GM19025 (cell line): ENCODE data around the gene CEP41.
"Not testable (repeated sequence)": the region's sequence is repeated elsewhere in the genome, so short reads cannot be mapped to it uniquely, and the experiment has no call there.

Source experiments
- ATAC-seq: cut with Tn5 transposase; IDR thresholded peaks from one replicate; pipeline ENCODE4 v1.9.1; 2021; ENCODE audit warnings: mild to moderate bottlenecking, low read depth, moderate library complexity; ENCODE audit not compliant: unreplicated experiment

The CEP41 gene

GRCh38 chr7:130393841-130394411 lies 46.9 kb downstream of the CEP41 start:
- no peak for ATAC-seq

DNA sequence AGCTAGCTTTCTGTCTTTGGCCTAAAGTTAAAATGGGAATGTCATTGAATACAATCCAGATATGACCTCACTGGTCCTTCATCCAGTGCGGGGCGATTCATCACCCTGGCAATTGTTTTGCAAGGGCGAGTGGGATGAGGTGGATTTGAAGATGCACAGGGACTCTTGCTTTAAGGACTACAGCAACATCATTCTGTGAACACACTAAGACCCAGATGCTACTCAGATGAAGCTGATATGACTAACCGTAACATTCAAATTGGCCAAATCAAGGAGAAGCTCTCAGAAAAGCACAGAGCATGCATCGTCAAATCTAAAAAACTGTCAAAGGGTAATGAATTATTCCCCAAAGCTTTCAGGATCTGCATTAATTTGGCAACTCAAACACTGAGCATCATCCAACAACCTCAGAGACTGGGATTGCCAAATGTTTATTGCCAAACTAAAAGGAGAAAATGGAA lies 47.7 kb downstream of the CEP41 start:
- no peak for ATAC-seq

DNA sequence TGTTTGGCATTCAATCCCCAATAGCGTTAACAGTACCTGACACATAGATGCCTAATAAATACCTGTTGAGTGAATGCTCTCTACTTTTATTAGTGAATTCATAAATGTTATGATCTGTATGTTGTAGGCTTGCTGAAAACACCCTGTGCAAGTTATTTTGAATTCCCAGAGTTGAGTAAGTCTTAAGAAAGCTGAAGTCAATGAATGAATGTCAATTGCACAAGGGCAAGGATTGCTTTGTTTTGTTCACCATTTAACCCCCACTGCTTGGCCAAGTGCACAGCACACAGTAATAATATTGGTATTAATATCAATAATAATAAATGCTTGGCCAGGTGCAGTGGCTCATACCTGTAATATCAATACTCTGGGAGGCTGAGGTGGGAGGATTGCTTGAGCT lies 50.3 kb downstream of the CEP41 start:
- no peak for ATAC-seq

DNA sequence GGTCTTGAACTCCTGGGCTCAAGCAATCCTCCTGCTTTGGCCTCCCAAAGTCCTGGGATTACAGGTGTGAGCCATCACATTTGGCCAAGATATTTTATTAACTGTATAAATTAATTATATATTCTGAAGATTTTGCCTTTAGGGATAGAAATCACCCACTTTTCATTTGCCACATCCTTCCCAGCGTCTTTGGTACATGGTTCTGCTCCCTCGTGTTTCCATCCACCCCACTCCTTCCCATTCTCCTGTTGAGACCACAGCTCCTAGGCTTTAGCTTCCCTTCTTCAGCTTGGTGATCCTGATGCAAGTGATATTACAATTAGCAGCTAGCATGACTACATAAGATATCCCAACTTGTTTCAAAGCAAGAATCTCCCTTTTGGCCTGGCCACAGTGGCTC lies 52.1 kb downstream of the CEP41 start:
- ATAC-seq: no peak

DNA sequence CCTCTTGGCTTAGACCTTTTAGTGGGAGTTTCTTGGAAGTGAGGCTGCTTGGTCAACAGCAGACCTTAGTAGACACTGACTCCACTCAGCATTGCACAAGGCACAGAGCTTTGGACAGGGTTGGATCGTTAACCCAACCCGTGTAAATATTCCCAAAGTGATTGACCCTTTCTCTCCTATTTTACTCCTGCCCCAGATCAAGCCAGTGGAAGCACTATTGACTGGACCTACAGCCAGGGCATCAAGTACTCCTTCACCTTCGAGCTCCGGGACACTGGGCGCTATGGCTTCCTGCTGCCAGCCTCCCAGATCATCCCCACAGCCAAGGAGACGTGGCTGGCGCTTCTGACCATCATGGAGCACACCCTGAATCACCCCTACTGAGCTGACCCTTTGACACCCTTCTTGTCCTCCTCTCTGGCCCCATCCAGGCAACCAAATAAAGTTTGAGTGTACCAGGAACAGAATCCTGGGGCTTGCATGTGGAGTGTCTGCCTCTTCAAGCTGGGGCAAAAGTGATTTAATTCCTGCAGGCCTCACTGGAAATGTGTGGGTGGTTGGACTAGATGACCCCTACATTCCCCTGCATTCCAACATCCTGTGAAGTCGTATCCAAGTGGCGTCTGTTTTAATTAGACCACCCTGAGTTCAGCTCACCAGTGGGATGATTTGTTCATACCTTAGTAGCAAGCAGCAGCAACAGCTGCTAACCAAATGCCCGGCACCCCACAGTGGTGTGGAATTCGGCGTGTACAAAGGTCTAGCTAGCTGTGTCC lies 53.0 kb downstream of the CEP41 start:
- ATAC-seq: no peak

DNA sequence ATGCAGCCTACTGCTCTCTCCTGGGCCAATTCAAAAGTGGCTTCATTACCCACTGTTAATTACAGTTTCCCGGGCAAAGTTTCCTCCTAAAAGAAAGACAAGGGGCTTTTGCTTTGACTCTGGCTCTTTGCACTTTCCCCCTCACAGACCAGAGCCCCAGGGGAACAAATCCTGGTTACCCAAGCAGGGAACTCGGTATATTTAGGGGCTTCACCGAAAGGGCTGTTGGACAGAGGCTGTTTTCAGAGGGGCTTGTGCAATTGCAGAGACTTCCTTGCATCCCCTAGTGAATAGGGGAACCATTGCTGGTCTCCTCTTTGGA lies 53.5 kb downstream of the CEP41 start:
- no peak for ATAC-seq

DNA sequence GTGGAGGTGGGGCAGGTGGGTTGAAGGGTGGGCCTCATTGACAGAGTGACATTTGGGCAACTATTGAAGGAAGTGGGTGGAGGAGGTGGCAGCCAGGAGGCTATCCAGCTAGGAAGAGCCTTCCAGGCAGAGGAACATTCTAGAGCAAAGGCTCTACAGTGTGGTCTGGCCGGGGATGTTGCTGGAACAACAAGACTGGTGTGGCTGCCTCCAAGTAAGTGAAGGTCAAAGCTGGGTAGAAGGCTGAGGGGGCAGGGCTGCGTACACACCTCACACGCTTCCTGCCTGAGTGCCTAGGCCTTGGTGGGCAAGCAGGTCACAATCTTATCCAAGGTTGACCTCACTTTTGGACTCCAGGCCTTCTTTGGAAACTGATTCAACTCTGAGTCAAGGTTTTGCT lies 53.9 kb downstream of the CEP41 start:
- ATAC-seq: no peak

- no peak for ATAC-seq
Measured at GRCh38 chr7:130385600-130386066, 55.2 kb downstream of the CEP41 start.

- ATAC-seq: no peak
Measured at GRCh38 chr7:130384841-130385599, 55.8 kb downstream of the CEP41 start.

GRCh38 chr7:130384371-130384801 lies 56.4 kb downstream of the CEP41 start:
- ATAC-seq: no peak

GRCh38 chr7:130383187-130383980 lies 57.4 kb downstream of the CEP41 start:
- no peak for ATAC-seq

- no peak for ATAC-seq
Measured at GRCh38 chr7:130381468-130382312, 59.1 kb downstream of the CEP41 start.

- ATAC-seq: no peak
Measured at GRCh38 chr7:130380861-130381455, 59.9 kb downstream of the CEP41 start.

DNA sequence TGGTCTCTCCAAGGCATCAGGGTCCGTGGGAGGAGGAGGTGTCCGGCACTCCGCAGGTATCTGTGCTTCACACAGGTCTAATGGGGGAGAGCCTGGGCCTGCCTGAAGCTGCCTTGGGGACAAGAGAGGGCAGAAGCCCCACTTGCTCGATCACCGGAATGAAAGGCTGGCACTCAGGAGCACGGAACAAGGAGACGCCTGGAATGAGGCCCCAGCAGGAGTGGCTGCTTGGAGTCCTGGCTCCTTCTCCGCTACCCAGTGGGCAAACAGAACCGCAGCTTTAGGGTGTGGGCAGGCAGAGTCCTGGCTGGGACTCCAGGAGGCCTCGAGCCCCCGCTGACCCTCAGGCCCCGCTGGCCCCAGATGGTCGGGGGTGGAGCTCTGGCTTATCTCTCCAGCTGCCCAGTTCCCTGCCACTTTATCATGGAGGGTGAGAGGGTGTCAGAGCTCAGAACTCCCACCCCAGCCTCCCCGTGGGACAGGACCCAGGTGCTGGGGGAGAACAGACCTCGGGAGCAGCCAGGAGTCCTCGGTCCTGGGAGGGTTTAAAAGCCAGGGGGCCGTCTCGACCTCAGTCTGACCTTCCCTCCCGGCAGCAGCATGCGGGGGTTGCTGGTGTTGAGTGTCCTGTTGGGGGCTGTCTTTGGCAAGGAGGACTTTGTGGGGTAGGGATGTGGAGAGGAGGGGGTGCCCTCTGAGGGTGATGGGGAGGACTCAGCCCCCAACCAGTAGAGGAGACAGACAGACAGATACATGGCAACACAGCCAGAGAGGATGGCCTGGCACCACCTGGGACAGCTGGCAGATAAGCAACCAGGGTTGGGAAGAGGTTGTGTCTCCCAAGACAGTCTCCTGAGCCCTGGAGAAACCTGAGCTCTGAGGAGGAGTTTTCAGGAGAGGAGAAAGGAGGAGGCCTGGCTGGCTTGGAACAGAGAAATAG lies 60.6 kb downstream of the CEP41 start, which contains the start of gene CPA1:
CPA1 (plus strand) TSS at position 574 of the 940 bp plus-strand sequence; CDS start at position 601, 27 bp downstream.
- ATAC-seq: no peak

DNA sequence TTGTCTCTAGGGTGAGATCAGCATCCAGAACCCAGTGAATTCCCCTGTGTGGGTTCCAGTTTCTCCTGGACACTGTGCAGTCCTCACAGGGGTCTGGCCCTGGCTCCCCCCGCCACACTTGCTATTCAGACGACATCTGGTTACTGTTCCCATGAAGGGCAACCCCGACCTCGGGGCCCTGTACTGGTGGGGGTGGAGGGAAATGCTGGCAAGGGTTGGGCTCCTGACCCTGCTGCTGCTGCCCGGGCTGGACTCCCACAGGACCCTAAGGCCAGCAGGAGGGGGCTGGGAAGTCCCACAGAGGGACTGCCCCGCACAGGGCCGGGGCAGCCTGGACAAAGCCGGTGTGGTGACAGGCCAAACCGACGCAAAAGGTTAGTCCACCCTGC lies 61.3 kb downstream of the CEP41 start:
- ATAC-seq: no peak

DNA sequence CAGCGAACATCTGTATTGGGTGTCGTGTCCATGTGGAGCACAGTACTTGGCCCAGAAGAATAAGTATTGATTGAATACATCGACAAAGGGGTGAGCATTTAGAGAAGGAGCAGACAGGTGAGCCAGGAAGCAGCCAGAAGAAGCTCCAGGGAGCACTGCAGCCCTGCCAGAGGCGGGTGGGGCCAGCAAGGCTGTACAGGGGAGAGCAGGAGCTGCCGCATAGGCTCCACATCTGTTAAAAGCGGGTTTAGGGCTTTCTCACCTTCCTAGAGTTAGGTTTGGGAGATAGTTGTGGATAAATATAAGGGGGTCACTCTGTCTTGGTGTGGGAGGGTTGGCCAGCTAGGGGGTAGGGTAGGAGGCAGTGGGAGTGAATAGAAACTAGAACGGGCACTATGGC lies 61.8 kb downstream of the CEP41 start:
- no peak for ATAC-seq

- no peak for ATAC-seq
Measured at GRCh38 chr7:130377178-130377577, 63.6 kb downstream of the CEP41 start.

GRCh38 chr7:130376461-130376860 lies 64.4 kb downstream of the CEP41 start:
- not testable (repeated sequence) for ATAC-seq
